H9 (cell line): ENCODE measurements around the gene RPS14. TPM values are rescaled to one million over a fixed set of nuclear protein-coding genes. Genes with fewer than 3 reads are reported as not detected.

Experiments
- DNase-seq: peaks from one replicate; pipeline ENCODE4 v3.0.0-alpha.2; 2017
- H2AFZ ChIP-seq: one replicate; pipeline ENCODE4 v1.6.1; 2013; ENCODE audit warnings: mild to moderate bottlenecking, low read length, control low read depth, moderate library complexity
- H2AK5ac ChIP-seq: 2 replicates; pipeline ENCODE4 v1.6.1; 2013; ENCODE audit warnings: low read length, control low read depth, mixed read lengths; ENCODE audit not compliant: insufficient read length
- H2BK120ac ChIP-seq: one replicate; pipeline ENCODE4 v1.6.1; 2013; ENCODE audit warnings: low read depth, mild to moderate bottlenecking, low read length, control low read depth, inconsistent platforms; ENCODE audit not compliant: poor library complexity, severe bottlenecking
- H2BK12ac ChIP-seq: 2 replicates; pipeline ENCODE4 v1.6.1; 2013; ENCODE audit warnings: low read length, control low read depth, mixed read lengths, low read depth; ENCODE audit not compliant: insufficient read length
- H2BK15ac ChIP-seq: 2 replicates; pipeline ENCODE4 v1.6.1; 2013; ENCODE audit warnings: low read depth, low read length, control low read depth
- H2BK20ac ChIP-seq: one replicate; pipeline ENCODE4 v1.6.1; 2013; ENCODE audit warnings: low read depth, mild to moderate bottlenecking, low read length, control low read depth, inconsistent platforms; ENCODE audit not compliant: poor library complexity, severe bottlenecking
- H2BK5ac ChIP-seq: 2 replicates; pipeline ENCODE4 v1.6.1; 2013; ENCODE audit warnings: low read length, control low read depth, mixed read lengths; ENCODE audit not compliant: insufficient read length
- H3K14ac ChIP-seq: 2 replicates; pipeline ENCODE4 v1.6.1; 2013; ENCODE audit warnings: low read length, control low read depth; ENCODE audit not compliant: insufficient read depth
- H3K18ac ChIP-seq: 2 replicates; pipeline ENCODE4 v1.6.1; 2013; ENCODE audit warnings: low read depth, mild to moderate bottlenecking, mixed read lengths, low read length, control low read depth; ENCODE audit not compliant: insufficient read length
- H3K23ac ChIP-seq: 2 replicates; pipeline ENCODE4 v1.6.1; 2013; ENCODE audit warnings: low read length, control low read depth, mixed read lengths, low read depth; ENCODE audit not compliant: insufficient read length
- H3K23me2 ChIP-seq: 2 replicates; pipeline ENCODE4 v1.6.1; 2013; ENCODE audit warnings: low read depth, mild to moderate bottlenecking, mixed read lengths, low read length, control low read depth; ENCODE audit not compliant: insufficient read length, poor library complexity, severe bottlenecking
- H3K27ac ChIP-seq: 2 replicates; pipeline ENCODE4 v1.5.1; 2013; ENCODE audit warnings: low read length, control low read depth, mixed read lengths, low read depth; ENCODE audit not compliant: insufficient read length
- H3K27me3 ChIP-seq: 2 replicates; pipeline ENCODE4 v1.6.1; 2013; ENCODE audit warnings: low read length, control low read depth, inconsistent platforms; ENCODE audit not compliant: insufficient read depth
- H3K4ac ChIP-seq: 2 replicates; pipeline ENCODE4 v1.6.1; 2013; ENCODE audit warnings: low read depth, mild to moderate bottlenecking, control low read depth, inconsistent platforms, low read length, moderate library complexity
- H3K4me1 ChIP-seq: 2 replicates; pipeline ENCODE4 v1.6.1; 2013; ENCODE audit warnings: low read length, control low read depth, inconsistent platforms; ENCODE audit not compliant: insufficient read depth
- H3K4me2 ChIP-seq: 2 replicates; pipeline ENCODE4 v1.6.1; 2013; ENCODE audit warnings: low read length, control low read depth, mixed read lengths; ENCODE audit not compliant: insufficient read length, insufficient read depth
- H3K56ac ChIP-seq: 2 replicates; pipeline ENCODE4 v1.6.1; 2013; ENCODE audit warnings: low read depth, mild to moderate bottlenecking, mixed read lengths, low read length, control low read depth; ENCODE audit not compliant: insufficient read length
- H3K79me1 ChIP-seq: 2 replicates; pipeline ENCODE4 v1.6.1; 2013; ENCODE audit warnings: low read depth, mild to moderate bottlenecking, moderate library complexity, low read length, control low read depth, inconsistent platforms; ENCODE audit not compliant: insufficient read depth, poor library complexity, severe bottlenecking
- H3K79me2 ChIP-seq: 2 replicates; pipeline ENCODE4 v1.6.1; 2013; ENCODE audit warnings: low read length, control low read depth, inconsistent platforms; ENCODE audit not compliant: insufficient read depth
- H3K9ac ChIP-seq: 2 replicates; pipeline ENCODE4 v1.6.1; 2013; ENCODE audit warnings: low read length, control low read depth, mixed read lengths; ENCODE audit not compliant: insufficient read length; ENCODE audit errors: extremely low read depth
- H3K9me3 ChIP-seq: one replicate; pipeline ENCODE4 v1.6.1; 2013; ENCODE audit warnings: low read depth, low read length, inconsistent platforms; ENCODE audit not compliant: control insufficient read depth
- H3T11ph ChIP-seq: one replicate; pipeline ENCODE4 v1.6.1; 2013; ENCODE audit warnings: mild to moderate bottlenecking, low read length, control low read depth, inconsistent platforms
- H4K20me1 ChIP-seq: one replicate; pipeline ENCODE4 v1.6.1; 2013; ENCODE audit not compliant: control insufficient read depth, insufficient read length, insufficient read depth
- H4K5ac ChIP-seq: 2 replicates; pipeline ENCODE4 v1.6.1; 2013; ENCODE audit warnings: low read depth, mild to moderate bottlenecking, mixed read lengths, low read length, control low read depth; ENCODE audit not compliant: insufficient read length
- H4K8ac ChIP-seq: replicated peaks from 2 replicates; pipeline ENCODE4 v1.6.1; 2013; ENCODE audit warnings: low read length, control low read depth, mixed read lengths, low read depth; ENCODE audit not compliant: insufficient read length
- H4K91ac ChIP-seq: 2 replicates; pipeline ENCODE4 v1.6.1; 2013; ENCODE audit warnings: low read depth, mild to moderate bottlenecking, moderate library complexity, mixed read lengths, low read length, control low read depth; ENCODE audit not compliant: insufficient read length
- H3K27ac Mint-ChIP-seq, 3 experiments: 2 replicates in 2 of 3; 3 replicates in 1 of 3; pipeline ENCODE4 v1.8.0; 2020 to 2021; ENCODE audit warnings: mixed read lengths in 3 of 3, mild to moderate bottlenecking in 1 of 3, moderate library complexity in 1 of 3
- H3K27me3 Mint-ChIP-seq: 2 replicates; pipeline ENCODE4 v1.8.0; 2021; ENCODE audit warnings: low read depth, mild to moderate bottlenecking, moderate library complexity, mixed read lengths
- H3K36me3 Mint-ChIP-seq, 3 experiments: 2 replicates in 2 of 3; 3 replicates in 1 of 3; pipeline ENCODE4 v1.8.0; 2020 to 2021; ENCODE audit warnings: low read depth in 3 of 3, mixed read lengths in 3 of 3; ENCODE audit not compliant: insufficient read depth in 1 of 3
- H3K4me1 Mint-ChIP-seq, 2 experiments: 2 replicates each; pipeline ENCODE4 v1.8.0; 2020; ENCODE audit warnings: mixed read lengths in 2 of 2
- H3K4me3 Mint-ChIP-seq, 2 experiments: 2 replicates in 1 of 2; 3 replicates in 1 of 2; pipeline ENCODE4 v1.8.0; 2020 to 2021; ENCODE audit warnings: mild to moderate bottlenecking in 2 of 2, mixed read lengths in 2 of 2, moderate library complexity in 1 of 2
- H3K9me3 Mint-ChIP-seq, 2 experiments: 2 replicates in 1 of 2; 3 replicates in 1 of 2; pipeline ENCODE4 v1.8.0; 2020; ENCODE audit warnings: mild to moderate bottlenecking in 2 of 2, mixed read lengths in 2 of 2, moderate library complexity in 1 of 2
- WGBS: extraction: QIAGEN DNeasy Blood & Tissue Kit; methylation state at CpG from one replicate; pipeline ENCODE4 v1.1.7; 2013; ENCODE audit warnings: missing lambda C conversion rate, low lambda C conversion rate, mixed read lengths; ENCODE audit not compliant: insufficient read length; ENCODE audit errors: extremely low coverage; 5-methylcytosine and 5-hydroxymethylcytosine counted together
- total RNA-seq: library from RNA; stranded (reverse); gene quantifications from 2 replicates; pipeline ENCODE4 v1.2.1, GENCODE V29; 2021
- TF ChIP-seq, protein P1 (sequence below): fragments of 200-600 bp; sonication (generic); conservative IDR thresholded peaks from 3 replicates; pipeline ENCODE4 v1.8.0; 2021; ENCODE audit warnings: antibody characterized with exemption, mild to moderate bottlenecking

RPS14 gene
- total RNA-seq, 1 experiment from 2014 or later, result 2,533 TPM

DNA sequence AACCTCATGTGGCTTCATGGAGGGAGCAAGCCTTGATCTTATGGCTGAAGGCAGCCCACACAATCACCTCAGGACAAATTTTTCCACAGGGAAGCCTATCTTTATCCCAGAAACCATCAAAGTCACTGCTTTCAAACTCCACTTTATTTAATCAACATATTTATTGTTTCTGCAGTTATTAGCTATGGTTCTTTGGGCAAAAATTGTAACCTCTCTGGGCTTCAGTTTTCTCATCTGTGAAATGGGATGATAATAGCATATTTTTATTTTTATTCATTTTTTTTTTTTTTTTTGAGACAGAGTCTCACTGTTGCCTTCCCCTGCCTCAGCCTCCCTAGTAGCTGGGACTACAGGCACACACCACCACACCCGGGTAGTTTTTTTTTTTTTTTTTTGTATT lies 2.1 kb upstream of the RPS14 start:
- no peak overlapping the region for H3K27ac Mint-ChIP-seq
- no peak overlapping the region for H4K8ac ChIP-seq
- no peak overlapping the region for H3K56ac ChIP-seq
- peaks cover 4% of the 10 kb centered on the region; the same call in 1 of the 2 replicates for H3K4me1 ChIP-seq
- peaks cover 3% of the 10 kb centered on the region in 2 experiments for H3K9me3 Mint-ChIP-seq
- H3K23ac ChIP-seq, result no peak overlapping the region
- H3K4me2 ChIP-seq, result no peak overlapping the region
- no CpG with 5 or more reads among the region's 1 CpG for WGBS
- H3K27ac ChIP-seq, result no peak overlapping the region
- no peak overlapping the region for H3K4me3 Mint-ChIP-seq
- no peak overlapping the region for H3K9ac ChIP-seq
- H3K27me3 ChIP-seq, result no peaks in the 10 kb centered on the region
- H3K36me3 Mint-ChIP-seq, result peaks cover 27 to 34% (median 27%) of the 10 kb centered on the region in 3 experiments
- no peak overlapping the region for H2BK5ac ChIP-seq
- H4K20me1 ChIP-seq, result no peaks in the 10 kb centered on the region
- TF ChIP-seq, protein P1, sequence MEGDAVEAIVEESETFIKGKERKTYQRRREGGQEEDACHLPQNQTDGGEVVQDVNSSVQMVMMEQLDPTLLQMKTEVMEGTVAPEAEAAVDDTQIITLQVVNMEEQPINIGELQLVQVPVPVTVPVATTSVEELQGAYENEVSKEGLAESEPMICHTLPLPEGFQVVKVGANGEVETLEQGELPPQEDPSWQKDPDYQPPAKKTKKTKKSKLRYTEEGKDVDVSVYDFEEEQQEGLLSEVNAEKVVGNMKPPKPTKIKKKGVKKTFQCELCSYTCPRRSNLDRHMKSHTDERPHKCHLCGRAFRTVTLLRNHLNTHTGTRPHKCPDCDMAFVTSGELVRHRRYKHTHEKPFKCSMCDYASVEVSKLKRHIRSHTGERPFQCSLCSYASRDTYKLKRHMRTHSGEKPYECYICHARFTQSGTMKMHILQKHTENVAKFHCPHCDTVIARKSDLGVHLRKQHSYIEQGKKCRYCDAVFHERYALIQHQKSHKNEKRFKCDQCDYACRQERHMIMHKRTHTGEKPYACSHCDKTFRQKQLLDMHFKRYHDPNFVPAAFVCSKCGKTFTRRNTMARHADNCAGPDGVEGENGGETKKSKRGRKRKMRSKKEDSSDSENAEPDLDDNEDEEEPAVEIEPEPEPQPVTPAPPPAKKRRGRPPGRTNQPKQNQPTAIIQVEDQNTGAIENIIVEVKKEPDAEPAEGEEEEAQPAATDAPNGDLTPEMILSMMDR, result no peak
- no peak overlapping the region for H2AK5ac ChIP-seq
- H3K18ac ChIP-seq, result no peak overlapping the region
- H3K23me2 ChIP-seq, result peaks cover 8% of the 10 kb centered on the region
- no peak overlapping the region for H2AFZ ChIP-seq
- H4K91ac ChIP-seq, result no peak overlapping the region
- no peak overlapping the region for H4K5ac ChIP-seq
- no peak overlapping the region for H2BK12ac ChIP-seq
- peaks cover 3% of the 10 kb centered on the region for H3K79me1 ChIP-seq
- H3K14ac ChIP-seq, result no peak overlapping the region
- peaks cover 14 to 21% of the 10 kb centered on the region in 2 experiments for H3K4me1 Mint-ChIP-seq
- H2BK15ac ChIP-seq, result no peak overlapping the region
- peaks cover 16% of the 10 kb centered on the region; the same call in 1 of the 2 replicates for H3K79me2 ChIP-seq
- no peak overlapping the region for H2BK120ac ChIP-seq
- H3T11ph ChIP-seq, result no peak overlapping the region
- H3K4ac ChIP-seq, result no peak overlapping the region
- H2BK20ac ChIP-seq, result no peak overlapping the region
- DNase-seq, result no peak
- no peaks in the 10 kb centered on the region for H3K27me3 Mint-ChIP-seq
- no peaks in the 10 kb centered on the region for H3K9me3 ChIP-seq
